Measurements from ENCODE around the gene COL4A6.

GRCh38 chrX:108217876-108218275, 220.3 kb downstream of the COL4A6 start:
- TF ChIP-seq, protein P1, sequence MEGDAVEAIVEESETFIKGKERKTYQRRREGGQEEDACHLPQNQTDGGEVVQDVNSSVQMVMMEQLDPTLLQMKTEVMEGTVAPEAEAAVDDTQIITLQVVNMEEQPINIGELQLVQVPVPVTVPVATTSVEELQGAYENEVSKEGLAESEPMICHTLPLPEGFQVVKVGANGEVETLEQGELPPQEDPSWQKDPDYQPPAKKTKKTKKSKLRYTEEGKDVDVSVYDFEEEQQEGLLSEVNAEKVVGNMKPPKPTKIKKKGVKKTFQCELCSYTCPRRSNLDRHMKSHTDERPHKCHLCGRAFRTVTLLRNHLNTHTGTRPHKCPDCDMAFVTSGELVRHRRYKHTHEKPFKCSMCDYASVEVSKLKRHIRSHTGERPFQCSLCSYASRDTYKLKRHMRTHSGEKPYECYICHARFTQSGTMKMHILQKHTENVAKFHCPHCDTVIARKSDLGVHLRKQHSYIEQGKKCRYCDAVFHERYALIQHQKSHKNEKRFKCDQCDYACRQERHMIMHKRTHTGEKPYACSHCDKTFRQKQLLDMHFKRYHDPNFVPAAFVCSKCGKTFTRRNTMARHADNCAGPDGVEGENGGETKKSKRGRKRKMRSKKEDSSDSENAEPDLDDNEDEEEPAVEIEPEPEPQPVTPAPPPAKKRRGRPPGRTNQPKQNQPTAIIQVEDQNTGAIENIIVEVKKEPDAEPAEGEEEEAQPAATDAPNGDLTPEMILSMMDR (IDR thresholded peaks at IDR 0.05; ENCODE audit: low read length) = no peak
- TF ChIP-seq EZH2 (IDR thresholded peaks at IDR 0.05; ENCODE audit: borderline replicate concordance, low read length) = no peak

Measured in OCI-LY1 (cell line).